A549 (cell line): ENCODE measurements around the gene AKAP10.

Experiments
- CTCF ChIP-seq: fragments of >200 bp; sonication (Bioruptor Twin); formaldehyde crosslinking; IDR thresholded peaks from 3 replicates; pipeline ENCODE4 v1.5.1; 2016
- EP300 ChIP-seq, 2 experiments: fragments of >200 bp; sonication (Bioruptor Twin); formaldehyde crosslinking; IDR thresholded peaks; 2 replicates in 1 of 2; 3 replicates in 1 of 2; pipeline ENCODE4 v1.6.1; 2016 to 2017
- MAFK ChIP-seq: fragments of 450-650 bp; IDR thresholded peaks from 2 replicates; pipeline ENCODE4 v1.6.1; 2014; ENCODE audit not compliant: partially characterized antibody
- REST ChIP-seq: fragments of 200-600 bp; sonication (generic); IDR thresholded peaks from 2 replicates; pipeline ENCODE4 v1.6.1; 2016; ENCODE audit warnings: antibody characterized with exemption, mild to moderate bottlenecking, moderate library complexity
- SMC3 ChIP-seq: fragments of >200 bp; sonication (Bioruptor Twin); formaldehyde crosslinking; IDR thresholded peaks from 3 replicates; pipeline ENCODE4 v1.6.1; 2018; ENCODE audit warnings: inconsistent platforms
- ZFP36 ChIP-seq: fragments of 450-650 bp; IDR thresholded peaks from 2 replicates; pipeline ENCODE4 v1.6.1; 2014; ENCODE audit warnings: borderline replicate concordance; ENCODE audit not compliant: partially characterized antibody

GRCh38 chr17:19905502-19905901, 72.1 kb downstream of the AKAP10 start:
- TF ChIP-seq CTCF (no peak), SMC3 (no peak), REST (no peak), MAFK (no peak), ZFP36 (no peak), EP300 (IDR thresholded peaks at IDR 0.05) (no peak)
